SK-N-SH (cell line): ENCODE data around the gene SLC25A41.

Experiments used
- EP300 ChIP-seq, 2 experiments: IDR thresholded peaks; 2 replicates each; pipeline versions ENCODE4 v1.4.0 to v1.6.1; 2012; ENCODE audit warnings: borderline replicate concordance in 1 of 2, low read depth in 1 of 2, low read length in 1 of 2
- EZH2phosphoT487 ChIP-seq: fragments of 200-600 bp; sonication (generic); IDR thresholded peaks from 2 replicates; pipeline ENCODE4 v1.6.1; 2017; ENCODE audit warnings: low read depth, mixed run types, mild to moderate bottlenecking, antibody characterized with exemption, moderate library complexity, borderline replicate concordance
- GATA2 ChIP-seq: sonication (generic); formaldehyde crosslinking; IDR thresholded peaks from 2 replicates; pipeline ENCODE4 v1.5.0; 2020; ENCODE audit warnings: mild to moderate bottlenecking, missing genetic modification reagents
- RFX5 ChIP-seq: IDR thresholded peaks from 2 replicates; pipeline ENCODE4 v1.6.1; 2012; ENCODE audit warnings: mild to moderate bottlenecking, improper control_type of control experiment, low read length
- SIN3A ChIP-seq: IDR thresholded peaks from 2 replicates; pipeline ENCODE4 v1.6.1; 2012; ENCODE audit warnings: low read depth, mild to moderate bottlenecking, low read length, moderate library complexity, borderline replicate concordance
- TAF1 ChIP-seq: IDR thresholded peaks from 2 replicates; pipeline ENCODE4 v1.6.1; 2012; ENCODE audit warnings: low read depth, mild to moderate bottlenecking, low read length, moderate library complexity, borderline replicate concordance
- YY1 ChIP-seq: IDR thresholded peaks from 2 replicates; pipeline ENCODE4 v1.4.0; 2012; ENCODE audit warnings: low read depth, mild to moderate bottlenecking
- TF ChIP-seq, protein P1 (sequence below): IDR thresholded peaks from 2 replicates; pipeline ENCODE4 v1.4.0; 2012; ENCODE audit warnings: low read depth, borderline replicate concordance
- TF ChIP-seq, protein P2 (sequence below): fragments of 200-600 bp; sonication (generic); IDR thresholded peaks from 2 replicates; pipeline ENCODE4 v1.6.1; 2017; ENCODE audit warnings: antibody characterized with exemption, mild to moderate bottlenecking, moderate library complexity
- TF ChIP-seq, protein P3 (sequence below): IDR thresholded peaks from 2 replicates; pipeline ENCODE4; 2012

DNA sequence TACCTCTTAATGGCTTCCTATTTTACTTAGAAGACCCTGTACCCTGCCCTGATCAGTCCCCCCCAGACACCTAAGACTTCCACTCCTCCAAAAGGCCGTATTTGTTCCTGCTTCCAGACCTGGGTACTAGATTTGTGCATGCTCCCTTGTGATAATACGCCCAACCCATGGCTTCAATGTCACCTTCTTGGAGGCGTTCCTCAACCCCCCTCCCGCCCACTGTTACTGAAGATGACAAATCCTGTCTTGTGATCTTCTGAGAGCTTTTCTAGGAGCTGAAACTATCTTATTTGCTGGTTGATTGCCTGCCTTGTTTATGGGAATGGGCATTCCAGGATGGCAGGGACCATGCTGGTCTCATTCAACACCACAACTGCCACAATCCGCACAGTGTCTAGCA lies 16.6 kb upstream of the SLC25A41 start:
- TF ChIP-seq YY1 (no peak), EP300 (IDR thresholded peaks at IDR 0.05; ENCODE audit: borderline replicate concordance in 1 of 2, low read depth in 1 of 2, low read length in 1 of 2) (no peak), RFX5 (no peak), SIN3A (no peak), TAF1 (no peak), EZH2phosphoT487 (no peak), GATA2 (CRISPR knock-in tag) (no peak)
- TF ChIP-seq, protein P1, sequence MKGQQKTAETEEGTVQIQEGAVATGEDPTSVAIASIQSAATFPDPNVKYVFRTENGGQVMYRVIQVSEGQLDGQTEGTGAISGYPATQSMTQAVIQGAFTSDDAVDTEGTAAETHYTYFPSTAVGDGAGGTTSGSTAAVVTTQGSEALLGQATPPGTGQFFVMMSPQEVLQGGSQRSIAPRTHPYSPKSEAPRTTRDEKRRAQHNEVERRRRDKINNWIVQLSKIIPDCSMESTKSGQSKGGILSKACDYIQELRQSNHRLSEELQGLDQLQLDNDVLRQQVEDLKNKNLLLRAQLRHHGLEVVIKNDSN = no peak
- TF ChIP-seq, protein P2, sequence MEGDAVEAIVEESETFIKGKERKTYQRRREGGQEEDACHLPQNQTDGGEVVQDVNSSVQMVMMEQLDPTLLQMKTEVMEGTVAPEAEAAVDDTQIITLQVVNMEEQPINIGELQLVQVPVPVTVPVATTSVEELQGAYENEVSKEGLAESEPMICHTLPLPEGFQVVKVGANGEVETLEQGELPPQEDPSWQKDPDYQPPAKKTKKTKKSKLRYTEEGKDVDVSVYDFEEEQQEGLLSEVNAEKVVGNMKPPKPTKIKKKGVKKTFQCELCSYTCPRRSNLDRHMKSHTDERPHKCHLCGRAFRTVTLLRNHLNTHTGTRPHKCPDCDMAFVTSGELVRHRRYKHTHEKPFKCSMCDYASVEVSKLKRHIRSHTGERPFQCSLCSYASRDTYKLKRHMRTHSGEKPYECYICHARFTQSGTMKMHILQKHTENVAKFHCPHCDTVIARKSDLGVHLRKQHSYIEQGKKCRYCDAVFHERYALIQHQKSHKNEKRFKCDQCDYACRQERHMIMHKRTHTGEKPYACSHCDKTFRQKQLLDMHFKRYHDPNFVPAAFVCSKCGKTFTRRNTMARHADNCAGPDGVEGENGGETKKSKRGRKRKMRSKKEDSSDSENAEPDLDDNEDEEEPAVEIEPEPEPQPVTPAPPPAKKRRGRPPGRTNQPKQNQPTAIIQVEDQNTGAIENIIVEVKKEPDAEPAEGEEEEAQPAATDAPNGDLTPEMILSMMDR = no peak
- TF ChIP-seq, protein P3, sequence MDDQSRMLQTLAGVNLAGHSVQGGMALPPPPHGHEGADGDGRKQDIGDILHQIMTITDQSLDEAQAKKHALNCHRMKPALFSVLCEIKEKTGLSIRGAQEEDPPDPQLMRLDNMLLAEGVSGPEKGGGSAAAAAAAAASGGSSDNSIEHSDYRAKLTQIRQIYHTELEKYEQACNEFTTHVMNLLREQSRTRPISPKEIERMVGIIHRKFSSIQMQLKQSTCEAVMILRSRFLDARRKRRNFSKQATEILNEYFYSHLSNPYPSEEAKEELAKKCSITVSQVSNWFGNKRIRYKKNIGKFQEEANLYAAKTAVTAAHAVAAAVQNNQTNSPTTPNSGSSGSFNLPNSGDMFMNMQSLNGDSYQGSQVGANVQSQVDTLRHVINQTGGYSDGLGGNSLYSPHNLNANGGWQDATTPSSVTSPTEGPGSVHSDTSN = no peak
